Memory B cell (primary cell): ENCODE data around the gene B3GNT5.
A peak's percentile ranks its signal among the peaks of the same experiment; 100 is the strongest.

Experiments used
- ATAC-seq: fragments of 150-1000 bp; cut with Tn5 transposase; 2 replicates; pipeline ENCODE4 v1.10.0; 2021; ENCODE audit warnings: low read depth, mild to moderate bottlenecking, moderate library complexity
- DNase-seq, 2 donors: peaks; one replicate each; pipeline ENCODE4 v3.0.0; 2022; ENCODE audit warnings: low spot score in 2 of 2
- H3K27ac Mint-ChIP-seq: one replicate; pipeline ENCODE4 v1.8.0; 2022; ENCODE audit warnings: mild to moderate bottlenecking, moderate library complexity, mixed read lengths
- H3K27me3 Mint-ChIP-seq: one replicate; pipeline ENCODE4 v1.8.0; 2022; ENCODE audit warnings: mixed read lengths
- H3K36me3 Mint-ChIP-seq: one replicate; pipeline ENCODE4 v1.8.0; 2022; ENCODE audit warnings: mild to moderate bottlenecking, mixed read lengths
- H3K4me1 Mint-ChIP-seq: one replicate; pipeline ENCODE4 v1.8.0; 2022; ENCODE audit warnings: mixed read lengths
- H3K4me3 Mint-ChIP-seq: one replicate; pipeline ENCODE4 v1.8.0; 2022; ENCODE audit warnings: mild to moderate bottlenecking, moderate library complexity, mixed read lengths
- H3K9me3 Mint-ChIP-seq: one replicate; pipeline ENCODE4 v1.8.0; 2022; ENCODE audit warnings: mixed read lengths

The B3GNT5 gene

GRCh38 chr3:183247011-183247589, 6.0 kb upstream of the B3GNT5 start:
- Mint-ChIP-seq H3K9me3 (peaks cover 1% of the 10 kb centered on the region), H3K36me3 (no peaks in the 10 kb centered on the region), H3K4me1 (peaks cover 2% of the 10 kb centered on the region), H3K27ac (no peak overlapping the region), H3K27me3 (peaks cover 19% of the 10 kb centered on the region), H3K4me3 (no peak overlapping the region)
- ATAC-seq = no peak
- no peak for DNase-seq

- H3K4me1 Mint-ChIP-seq = peaks cover 5% of the 10 kb centered on the region
- DNase-seq (no peak), ATAC-seq (no peak)
- no peak overlapping the region for H3K27ac Mint-ChIP-seq
- peaks cover 21% of the 10 kb centered on the region for H3K27me3 Mint-ChIP-seq
- H3K4me3 Mint-ChIP-seq = no peak overlapping the region
- H3K36me3 Mint-ChIP-seq = no peaks in the 10 kb centered on the region
- H3K9me3 Mint-ChIP-seq = no peaks in the 10 kb centered on the region
Observed at GRCh38 chr3:183249006-183249718, 3.9 kb upstream of the B3GNT5 start.

- peak overlapping the region; percentile 46 for H3K4me3 Mint-ChIP-seq
Observed at GRCh38 chr3:183252118-183252782, 803 bp upstream of the B3GNT5 start.

GRCh38 chr3:183253528-183254486, 754 bp downstream of the B3GNT5 start:
- Mint-ChIP-seq H3K9me3 (no peaks in the 10 kb centered on the region), H3K4me1 (peaks cover 5% of the 10 kb centered on the region), H3K4me3 (peak overlapping the region; percentile 74), H3K27ac (no peak overlapping the region), H3K36me3 (peaks cover 3% of the 10 kb centered on the region), H3K27me3 (peaks cover 34% of the 10 kb centered on the region)
- peak; percentile 7 to 39 for DNase-seq
- ATAC-seq = peak; percentile 43

More at GRCh38 chr3:183252118-183252782, 803 bp upstream of the B3GNT5 start:
- H3K4me1 Mint-ChIP-seq = peaks cover 5% of the 10 kb centered on the region
- H3K27ac Mint-ChIP-seq = no peak overlapping the region
- no peak for DNase-seq
- H3K27me3 Mint-ChIP-seq = peaks cover 28% of the 10 kb centered on the region
- no peaks in the 10 kb centered on the region for H3K36me3 Mint-ChIP-seq
- H3K9me3 Mint-ChIP-seq = no peaks in the 10 kb centered on the region
- ATAC-seq = no peak

- H3K27ac Mint-ChIP-seq = no peak overlapping the region
- H3K9me3 Mint-ChIP-seq = no peaks in the 10 kb centered on the region
- H3K4me1 Mint-ChIP-seq = peaks cover 6% of the 10 kb centered on the region
- peaks cover 29% of the 10 kb centered on the region for H3K27me3 Mint-ChIP-seq
- H3K4me3 Mint-ChIP-seq = peak overlapping the region; percentile 52
- DNase-seq = peak in 1 of 2 donors; percentile 38
- peaks cover 3% of the 10 kb centered on the region for H3K36me3 Mint-ChIP-seq
- ATAC-seq = peak; percentile 22
Observed at GRCh38 chr3:183254487-183255347, 1.7 kb downstream of the B3GNT5 start.

- no peak for ATAC-seq
- no peak for DNase-seq
- Mint-ChIP-seq H3K27me3 (peaks cover 27% of the 10 kb centered on the region), H3K36me3 (peaks cover 3% of the 10 kb centered on the region), H3K27ac (no peak overlapping the region), H3K4me1 (peaks cover 10% of the 10 kb centered on the region), H3K4me3 (no peak overlapping the region), H3K9me3 (no peaks in the 10 kb centered on the region)
Observed at GRCh38 chr3:183255348-183255730, 2.3 kb downstream of the B3GNT5 start.

- peaks cover 11% of the 10 kb centered on the region for H3K4me1 Mint-ChIP-seq
- ATAC-seq (no peak), DNase-seq (no peak)
- no peaks in the 10 kb centered on the region for H3K9me3 Mint-ChIP-seq
- H3K36me3 Mint-ChIP-seq = peaks cover 3% of the 10 kb centered on the region
- H3K27me3 Mint-ChIP-seq = peaks cover 25% of the 10 kb centered on the region
- H3K27ac Mint-ChIP-seq = no peak overlapping the region
- H3K4me3 Mint-ChIP-seq = no peak overlapping the region
Observed at GRCh38 chr3:183259087-183259486, 6.0 kb downstream of the B3GNT5 start.

- H3K27me3 Mint-ChIP-seq = peaks cover 25% of the 10 kb centered on the region
- ATAC-seq (no peak), DNase-seq (no peak)
- peaks cover 11% of the 10 kb centered on the region for H3K4me1 Mint-ChIP-seq
- no peaks in the 10 kb centered on the region for H3K9me3 Mint-ChIP-seq
- H3K27ac Mint-ChIP-seq = peak overlapping the region; percentile 50
- peaks cover 3% of the 10 kb centered on the region for H3K36me3 Mint-ChIP-seq
- H3K4me3 Mint-ChIP-seq = no peak overlapping the region
Observed at GRCh38 chr3:183259621-183260020, 6.6 kb downstream of the B3GNT5 start.

GRCh38 chr3:183260167-183260904, 7.3 kb downstream of the B3GNT5 start:
- ATAC-seq (peak; percentile 91), DNase-seq (no peak)
- H3K4me3 Mint-ChIP-seq = peak overlapping the region; percentile 31
- peaks cover 11% of the 10 kb centered on the region for H3K4me1 Mint-ChIP-seq
- peaks cover 3% of the 10 kb centered on the region for H3K36me3 Mint-ChIP-seq
- H3K27ac Mint-ChIP-seq = peak overlapping the region; percentile 50
- no peaks in the 10 kb centered on the region for H3K9me3 Mint-ChIP-seq
- H3K27me3 Mint-ChIP-seq = peaks cover 20% of the 10 kb centered on the region

GRCh38 chr3:183261151-183261724, 8.2 kb downstream of the B3GNT5 start:
- ATAC-seq = no peak
- Mint-ChIP-seq H3K27ac (no peak overlapping the region), H3K4me1 (peaks cover 11% of the 10 kb centered on the region), H3K4me3 (no peak overlapping the region), H3K9me3 (no peaks in the 10 kb centered on the region), H3K27me3 (peaks cover 15% of the 10 kb centered on the region), H3K36me3 (peaks cover 3% of the 10 kb centered on the region)
- no peak for DNase-seq

GRCh38 chr3:183262875-183263378, 9.9 kb downstream of the B3GNT5 start:
- Mint-ChIP-seq H3K4me1 (peaks cover 11% of the 10 kb centered on the region), H3K36me3 (peaks cover 3% of the 10 kb centered on the region), H3K27me3 (peaks cover 14% of the 10 kb centered on the region), H3K9me3 (no peaks in the 10 kb centered on the region), H3K27ac (no peak overlapping the region), H3K4me3 (no peak overlapping the region)
- DNase-seq (no peak), ATAC-seq (no peak)

GRCh38 chr3:183264268-183264667, 11.2 kb downstream of the B3GNT5 start:
- DNase-seq (no peak), ATAC-seq (no peak)
- Mint-ChIP-seq H3K27me3 (peaks cover 14% of the 10 kb centered on the region), H3K4me3 (no peak overlapping the region), H3K36me3 (no peaks in the 10 kb centered on the region), H3K9me3 (no peaks in the 10 kb centered on the region), H3K27ac (no peak overlapping the region), H3K4me1 (peaks cover 11% of the 10 kb centered on the region)
